A549 treated with AZD2906 at 1 μM for 4 hours (cell line): ENCODE measurements around the gene IGFBP2. TPM values are rescaled to one million over a fixed set of nuclear protein-coding genes. Genes with fewer than 3 reads are reported as not detected.

Source experiments
- total RNA-seq: library from RNA; stranded (reverse); fragments of 200-300 nt; extraction: Qiagen RNA extraction; gene quantifications from 5 replicates; pipeline ENCODE4 v1.2.3, GENCODE V29; 2022

IGFBP2 gene, protein sequence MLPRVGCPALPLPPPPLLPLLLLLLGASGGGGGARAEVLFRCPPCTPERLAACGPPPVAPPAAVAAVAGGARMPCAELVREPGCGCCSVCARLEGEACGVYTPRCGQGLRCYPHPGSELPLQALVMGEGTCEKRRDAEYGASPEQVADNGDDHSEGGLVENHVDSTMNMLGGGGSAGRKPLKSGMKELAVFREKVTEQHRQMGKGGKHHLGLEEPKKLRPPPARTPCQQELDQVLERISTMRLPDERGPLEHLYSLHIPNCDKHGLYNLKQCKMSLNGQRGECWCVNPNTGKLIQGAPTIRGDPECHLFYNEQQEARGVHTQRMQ
- total RNA-seq = 60.0 to 98.1 TPM (median 93.1 TPM) in 5 replicates

DNA sequence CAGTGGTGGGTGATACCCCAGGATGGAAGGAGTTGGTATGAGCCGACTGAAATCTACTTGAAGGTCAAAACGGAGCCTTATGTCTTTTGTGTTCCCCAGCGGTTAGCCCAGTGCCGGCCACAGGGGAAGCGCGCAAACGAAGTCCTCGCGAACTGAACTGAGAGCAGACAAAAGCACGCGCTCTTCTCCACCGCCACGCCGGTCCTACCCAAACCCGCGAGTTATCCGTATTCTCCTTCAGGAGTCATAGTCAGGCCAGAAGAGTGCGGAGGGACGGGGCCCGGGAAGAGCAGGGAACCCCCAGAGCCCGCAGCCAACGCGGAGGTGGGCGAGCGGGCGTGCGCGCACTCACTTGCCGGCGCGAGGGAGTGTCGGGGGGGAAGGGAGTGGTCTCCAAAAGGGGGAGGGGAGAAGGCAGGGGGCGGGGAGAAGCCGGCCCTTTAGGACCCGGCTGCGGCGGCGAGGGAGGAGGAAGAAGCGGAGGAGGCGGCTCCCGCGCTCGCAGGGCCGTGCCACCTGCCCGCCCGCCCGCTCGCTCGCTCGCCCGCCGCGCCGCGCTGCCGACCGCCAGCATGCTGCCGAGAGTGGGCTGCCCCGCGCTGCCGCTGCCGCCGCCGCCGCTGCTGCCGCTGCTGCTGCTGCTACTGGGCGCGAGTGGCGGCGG is at the start of gene IGFBP2:
TSS of gene IGFBP2 (plus strand) at position 469 of the 664 bp plus-strand sequence. CDS start at position 573, 104 bp downstream.

DNA sequence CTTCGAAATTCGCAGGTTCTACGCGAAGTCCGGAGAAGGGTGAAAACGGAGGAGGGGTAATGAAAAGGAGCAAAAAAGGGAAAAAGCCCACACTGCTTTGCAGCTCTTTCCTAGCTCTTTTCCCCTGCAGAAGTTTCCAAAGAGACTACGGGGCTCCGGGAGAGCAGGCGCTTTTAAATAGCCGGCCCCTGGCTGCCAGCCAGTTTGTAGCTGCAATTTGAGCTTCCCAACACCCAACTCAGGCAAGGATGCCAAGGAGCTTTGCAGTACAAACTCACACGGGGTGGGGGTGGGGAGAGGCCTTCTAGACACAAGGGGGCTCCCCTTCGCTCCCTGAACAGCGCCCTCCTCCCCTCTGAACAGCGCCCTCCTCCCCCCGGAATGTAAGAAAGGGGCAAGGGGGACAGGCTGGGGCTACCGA is 62.2 kb downstream of the IGFBP2 start, which contains the start of gene IGFBP5:
TSS of gene IGFBP5 (minus strand) at position 149 of the 421 bp plus-strand sequence. CDS start 774 bp downstream, outside the sequence.

Other genes with a start within 250 kb of the IGFBP2 start
- gene SMARCAL1, start 220.9 kb upstream of the IGFBP2 start, total RNA-seq = 12.7 to 15.1 TPM (median 14.3 TPM) in 5 replicates
- gene RPL37A, start 134.6 kb upstream of the IGFBP2 start, total RNA-seq = 4,774 to 5,345 TPM (median 5,014 TPM) in 5 replicates
- 0.13 to 0.20 TPM (median 0.16 TPM) in 5 replicates for gene IGFBP5, start 62.1 kb downstream of the IGFBP2 start, total RNA-seq
- not detected in 5 replicates for gene TNP1, start 226.6 kb downstream of the IGFBP2 start, total RNA-seq